Germinal center (tissue), 1 donor: ENCODE data around the gene RBL1.
"Not testable (repeated sequence)": the region's sequence is repeated elsewhere in the genome, so short reads cannot be mapped to it uniquely, and the experiment has no call there.

Experiments
- DNase-seq: peaks from one replicate; pipeline ENCODE4 v3.0.0; 2012; ENCODE audit warnings: mixed read lengths, low spot score

The RBL1 gene

GRCh38 chr20:37095599-37096414 lies at the start of gene RBL1:
Gene RBL1, minus strand, starts transcription at chr20:37095997. Its CDS starts 69 bp downstream, at chr20:37095928.
- DNase-seq = peak; percentile 88

GRCh38 chr20:37144856-37145404 lies 49.1 kb upstream of the RBL1 start:
- DNase-seq = no peak

DNA sequence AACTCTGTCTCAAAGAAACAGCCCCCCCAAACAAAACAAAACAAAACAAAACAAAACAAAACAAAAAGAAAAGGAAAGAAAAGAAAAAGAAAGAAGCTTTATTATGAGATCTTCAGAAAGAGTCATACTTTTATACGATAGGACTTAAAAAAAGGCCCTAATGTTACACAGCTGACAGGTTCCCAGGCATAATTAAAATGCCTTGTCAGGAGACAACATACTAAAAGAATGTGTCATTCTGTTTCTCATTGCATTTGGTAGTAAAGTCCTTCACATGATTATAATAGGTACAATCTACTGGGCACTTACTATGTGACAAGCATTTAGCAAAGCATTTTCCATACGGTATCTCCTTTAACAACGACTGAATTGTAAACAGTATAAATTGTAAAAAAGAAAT lies 46.9 kb upstream of the RBL1 start:
- DNase-seq = no peak

GRCh38 chr20:37137547-37137946 lies 41.8 kb upstream of the RBL1 start:
- DNase-seq = no peak

DNA sequence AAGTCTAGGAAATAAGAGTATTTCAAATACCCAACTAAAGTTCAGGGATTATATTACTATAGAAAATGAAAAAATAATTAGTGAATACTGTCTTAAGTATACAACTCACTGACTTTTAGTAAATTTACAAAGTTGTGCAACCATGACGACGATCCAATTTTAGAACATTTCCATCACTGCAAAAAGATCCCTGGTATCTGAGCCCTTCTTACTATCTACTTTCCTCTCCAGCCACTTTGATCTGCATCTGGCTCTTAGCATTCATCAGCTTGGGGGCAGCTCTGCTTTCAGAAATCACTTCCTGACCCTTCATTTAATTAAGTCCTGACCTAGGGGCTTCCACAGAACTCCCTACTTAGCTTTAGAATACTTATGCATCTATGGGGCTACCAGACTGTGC lies 38.2 kb upstream of the RBL1 start:
- DNase-seq = no peak

GRCh38 chr20:37131486-37131885 lies 35.7 kb upstream of the RBL1 start:
- no peak for DNase-seq

- no peak for DNase-seq
Measured at GRCh38 chr20:37128803-37129202, 33.0 kb upstream of the RBL1 start.

DNA sequence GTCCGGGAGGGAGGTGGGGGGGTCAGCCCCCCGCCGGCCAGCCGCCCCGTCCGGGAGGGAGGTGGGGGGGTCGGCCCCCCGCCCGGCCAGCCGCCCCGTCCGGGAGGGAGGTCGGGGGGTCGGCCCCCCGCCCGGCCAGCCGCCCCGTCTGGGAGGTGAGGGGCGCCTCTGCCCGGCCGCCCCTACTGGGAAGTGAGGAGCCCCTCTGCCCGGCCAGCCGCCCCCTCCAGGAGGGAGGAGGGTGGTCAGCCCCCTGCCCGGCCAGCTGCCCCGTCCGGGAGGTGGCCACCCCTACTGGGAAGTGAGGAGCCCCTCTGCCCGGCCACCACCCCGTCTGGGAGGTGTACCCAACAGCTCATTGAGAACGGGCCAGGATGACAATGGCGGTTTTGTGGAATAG lies 30.5 kb upstream of the RBL1 start:
- DNase-seq = not testable (repeated sequence)

DNA sequence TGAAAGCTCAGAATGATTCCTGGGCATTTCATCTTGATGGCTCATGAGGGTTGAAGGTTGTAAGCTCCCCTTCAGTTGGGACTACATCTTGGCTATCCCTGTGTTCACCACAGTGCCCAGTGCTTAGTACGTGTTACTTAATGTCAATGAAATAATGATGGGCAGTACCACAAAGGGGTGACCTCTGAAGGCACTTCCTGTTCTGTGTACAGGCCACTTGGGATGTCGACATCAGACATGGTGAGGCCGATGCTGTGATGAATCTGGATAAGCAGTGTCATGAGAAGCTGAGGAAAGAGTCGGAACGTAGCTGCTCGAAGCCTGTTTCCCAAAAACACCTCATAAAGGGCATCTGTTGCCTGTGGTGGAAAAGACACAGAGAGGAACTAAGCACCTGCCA lies 27.6 kb upstream of the RBL1 start:
- DNase-seq = no peak

GRCh38 chr20:37120497-37120896 lies 24.7 kb upstream of the RBL1 start:
- DNase-seq = no peak

DNA sequence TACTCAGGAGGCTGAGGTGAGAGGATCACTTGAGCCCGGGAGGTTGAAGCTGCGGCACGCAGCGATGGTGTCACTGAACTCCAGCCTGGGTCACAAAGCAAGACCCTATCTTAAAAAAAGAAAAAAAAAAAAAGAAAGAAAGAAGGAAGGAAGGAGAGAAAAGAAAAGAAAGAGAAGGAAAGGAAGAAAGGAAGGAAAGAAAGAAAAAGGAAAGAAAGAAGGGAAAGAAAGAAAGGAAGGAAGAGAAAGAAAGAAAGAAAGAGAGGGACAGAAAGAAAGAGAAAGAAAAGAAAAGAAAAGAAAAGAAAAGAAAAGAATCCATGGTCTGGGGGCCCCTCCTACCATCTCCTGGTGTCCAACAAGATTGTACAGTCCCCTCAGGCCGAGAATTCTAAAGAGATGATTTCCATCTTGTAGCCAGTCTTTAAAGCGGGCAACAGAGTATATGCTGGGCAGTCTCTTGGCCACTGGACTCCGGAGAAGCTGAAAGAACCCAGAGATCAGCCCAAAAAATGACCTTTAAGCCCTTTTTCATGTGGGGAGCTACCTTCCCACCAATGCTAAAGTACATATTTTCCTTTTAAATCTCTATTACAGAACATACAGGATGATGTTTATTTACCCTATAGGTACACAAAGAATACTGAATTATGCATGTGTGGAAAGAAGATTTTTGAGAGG lies 23.7 kb upstream of the RBL1 start:
- DNase-seq = no peak

DNA sequence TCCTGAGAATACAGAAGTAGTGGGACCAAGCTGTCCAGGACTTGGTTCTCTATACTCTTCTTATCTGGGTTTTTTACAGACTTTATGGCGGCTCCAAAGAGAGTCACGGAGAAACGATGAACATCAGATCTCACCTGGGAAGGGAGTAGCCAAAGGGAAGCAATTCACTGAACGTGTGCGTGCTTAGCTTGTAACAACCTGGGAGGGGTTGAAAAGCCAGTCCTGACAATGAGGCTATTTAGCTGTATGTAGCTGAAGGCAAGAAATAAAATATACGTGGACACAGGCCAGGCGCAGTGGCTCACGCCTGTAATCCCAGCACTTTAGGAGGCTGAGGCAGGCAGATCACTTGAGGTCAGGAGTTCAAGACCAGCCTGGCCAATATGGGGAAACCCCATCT lies 18.2 kb upstream of the RBL1 start:
- no peak for DNase-seq

- DNase-seq = no peak
Measured at GRCh38 chr20:37111926-37112455, 16.2 kb upstream of the RBL1 start.

- DNase-seq = no peak
Measured at GRCh38 chr20:37108676-37109075, 12.9 kb upstream of the RBL1 start.

GRCh38 chr20:37102571-37102970 lies 6.8 kb upstream of the RBL1 start:
- no peak for DNase-seq

GRCh38 chr20:37096415-37097041 lies 731 bp upstream of the RBL1 start:
- DNase-seq = no peak

DNA sequence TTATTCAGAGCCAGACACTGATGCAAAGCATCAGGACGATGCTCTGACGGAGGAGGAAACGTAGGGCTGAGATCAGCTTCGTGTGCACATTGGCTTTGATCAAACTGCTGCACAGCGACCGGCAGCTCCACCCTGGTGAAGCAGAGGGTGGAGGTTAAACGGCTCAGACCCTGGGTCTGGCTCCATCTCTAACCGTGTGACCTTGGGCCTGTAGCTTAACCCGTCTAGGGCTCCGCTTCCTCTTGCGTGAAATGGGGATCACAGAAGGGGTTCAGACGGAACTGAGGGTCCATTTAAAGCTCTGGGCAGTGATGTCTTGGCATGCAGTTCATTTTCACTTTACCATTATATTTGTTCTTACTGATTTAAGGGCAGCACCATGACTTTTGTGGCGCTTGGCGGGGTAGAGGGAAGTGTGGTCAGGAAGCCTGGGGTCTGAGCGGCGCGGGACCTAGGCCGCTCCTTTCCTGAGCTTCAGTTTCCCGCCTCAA lies 644 bp downstream of the RBL1 start:
- peak; percentile 46 for DNase-seq

GRCh38 chr20:37090407-37090806 lies 5.4 kb downstream of the RBL1 start:
- DNase-seq = no peak

DNA sequence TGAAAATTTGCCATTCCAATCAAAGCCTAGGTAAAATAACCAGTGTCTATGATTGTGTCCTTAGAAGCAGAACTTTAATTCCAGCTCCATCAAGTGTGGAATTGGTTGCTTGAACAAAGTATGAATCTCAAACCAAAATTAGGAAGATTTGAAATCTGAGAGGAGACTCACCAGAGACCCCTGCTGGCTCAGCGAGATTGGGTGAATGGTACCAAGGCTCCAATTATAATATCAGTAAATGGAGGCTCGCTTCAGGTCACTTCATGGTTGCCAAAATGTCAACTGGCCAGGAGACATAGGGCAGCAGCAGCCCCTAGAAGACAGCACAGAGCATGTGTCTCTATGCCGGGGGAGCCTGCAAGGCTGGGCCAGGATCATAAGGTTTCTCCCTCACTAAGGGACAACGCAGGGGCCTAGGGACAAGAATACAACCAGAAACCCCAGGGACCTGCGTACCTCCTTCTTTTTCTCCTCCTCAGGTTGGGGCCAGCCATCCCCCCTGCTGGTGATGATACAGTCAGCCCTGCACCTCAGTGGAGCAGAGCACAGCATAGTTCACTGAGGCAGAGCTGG lies 14.0 kb downstream of the RBL1 start:
- peak; percentile 24 for DNase-seq

DNA sequence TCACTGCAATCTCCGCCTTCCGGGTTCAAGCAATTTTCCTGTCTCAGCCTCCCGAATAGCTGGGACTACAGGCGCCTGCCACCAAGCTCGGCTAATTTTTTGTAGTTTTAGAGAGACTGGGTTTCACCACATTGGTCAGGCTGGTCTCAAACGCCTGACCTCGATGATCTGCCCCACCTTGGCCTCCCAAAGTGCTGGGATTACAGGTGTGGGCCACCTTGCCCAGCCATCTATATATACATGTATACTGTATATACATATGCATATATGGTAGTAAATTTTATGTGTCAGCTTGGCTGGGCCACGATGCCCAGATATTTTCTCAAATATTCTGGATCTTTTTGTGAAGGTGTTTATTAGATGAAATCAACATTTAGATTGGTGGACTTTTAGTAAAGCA lies 18.8 kb downstream of the RBL1 start:
- no peak for DNase-seq

DNA sequence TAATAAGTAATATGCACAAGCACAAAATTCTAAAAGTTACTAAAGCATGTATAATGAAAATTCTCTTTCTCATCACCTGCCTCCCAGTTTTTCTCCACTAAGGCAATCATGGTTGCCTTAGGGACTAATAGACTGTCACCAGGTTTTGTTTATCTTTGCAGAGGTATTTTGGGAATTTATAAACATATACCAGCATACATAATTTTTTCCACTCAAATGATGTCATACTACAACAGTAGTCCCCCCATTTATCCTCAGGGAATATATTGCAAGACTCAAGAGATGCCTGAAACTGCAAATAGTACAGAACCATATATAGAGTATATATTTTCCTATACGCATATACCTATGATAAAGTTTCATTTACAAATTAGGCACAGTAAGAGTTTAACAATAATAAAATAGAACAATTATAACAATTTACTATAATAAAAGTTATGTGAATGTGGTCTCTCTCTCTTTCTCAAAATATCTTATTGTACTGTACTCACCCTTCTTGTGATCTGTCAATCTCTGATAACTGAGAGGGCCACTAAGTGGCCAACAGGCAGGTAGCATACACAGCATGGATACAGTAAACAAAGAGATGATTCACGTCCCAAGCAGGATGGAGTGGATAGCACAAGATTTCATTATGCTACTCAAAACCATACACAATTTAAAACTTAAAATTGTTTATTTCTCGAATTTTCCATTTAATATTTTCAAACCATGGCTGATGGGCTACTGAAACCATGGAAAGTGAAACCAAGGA lies 19.7 kb downstream of the RBL1 start:
- no peak for DNase-seq
